ENCODE data around the gene SNRNP200. TPM values are rescaled to one million over a fixed set of nuclear protein-coding genes. Genes with fewer than 3 reads are reported as not detected.
"Not testable (repeated sequence)": the region's sequence is repeated elsewhere in the genome, so short reads cannot be mapped to it uniquely, and the experiment has no call there.

Gene SNRNP200
- total RNA-seq, 2 experiments from 2014 or later = 179 to 181 TPM

DNA sequence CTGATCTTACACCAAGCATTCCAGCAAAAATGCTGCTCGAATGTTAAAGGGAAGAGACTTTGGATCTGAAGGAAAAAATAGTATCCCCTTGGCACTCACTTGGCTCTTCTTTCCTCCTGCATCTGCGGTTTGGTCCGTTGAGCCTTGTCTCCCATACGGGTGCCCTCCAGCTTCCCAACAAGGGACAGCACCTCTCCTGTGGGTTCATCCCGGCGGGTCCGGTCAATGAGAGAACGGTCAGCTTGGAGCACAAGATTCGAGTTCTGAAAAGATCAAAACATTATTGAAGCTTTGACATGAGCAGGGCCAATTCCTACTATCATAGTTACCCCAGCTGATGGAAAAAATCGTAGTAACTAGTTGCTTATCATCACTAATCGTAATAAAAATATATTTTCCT is 740 bp downstream of the SNRNP200 start:
- peak overlapping the region; percentile 100 for H3K4me3 Mint-ChIP-seq
- peaks cover 41% of the 10 kb centered on the region for H3K36me3 Mint-ChIP-seq (ENCODE audit: low read depth)
- DNase-seq = no peak
- H3K9me3 Mint-ChIP-seq = no peaks in the 10 kb centered on the region
- peak overlapping the region; percentile 98 for H3K27ac Mint-ChIP-seq
- CTCF ChIA-PET = interaction anchor here (1.0 to 1.8 kb wide), 2 partner anchors 33 to 204 kb away, joined by 3 to 6 read pairs; no protein-coding TSS in a partner anchor
- H3K4me1 Mint-ChIP-seq (ENCODE audit: low read depth) = peaks cover 49% of the 10 kb centered on the region
- H3K27me3 Mint-ChIP-seq (ENCODE audit: low read depth) = no peaks in the 10 kb centered on the region
- intact Hi-C loops (cut with micrococcal nuclease) = loop anchor here (1.0 to 5.0 kb wide), 10 partner anchors 11 to 333 kb away; partner anchors contain the start of genes CIAO1, DUSP2, KANSL3 and NCAPH

DNA sequence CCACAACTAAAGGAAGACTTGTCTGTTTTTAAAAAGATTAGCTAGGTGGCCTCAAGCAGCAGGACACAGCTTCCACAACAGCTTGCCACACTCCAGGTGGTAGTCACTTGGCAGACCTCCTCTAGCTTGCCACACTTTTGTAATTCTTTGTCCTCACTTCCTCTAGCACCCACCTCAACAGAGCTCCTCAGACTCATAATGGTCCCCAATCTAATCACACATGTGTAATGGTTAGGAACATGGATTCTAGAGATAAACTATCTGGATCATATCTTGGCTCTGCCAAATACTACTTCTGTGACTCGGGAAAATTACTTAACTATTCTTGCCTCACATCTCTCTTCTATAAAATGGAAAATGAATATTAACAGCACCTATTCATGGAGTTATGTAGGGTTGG is 3.5 kb downstream of the SNRNP200 start:
- no peak for DNase-seq
- Mint-ChIP-seq H3K9me3 (no peaks in the 10 kb centered on the region), H3K27ac (peak overlapping the region; percentile 1), H3K27me3 (ENCODE audit: low read depth) (no peaks in the 10 kb centered on the region), H3K4me3 (no peak overlapping the region), H3K4me1 (ENCODE audit: low read depth) (peaks cover 49% of the 10 kb centered on the region), H3K36me3 (ENCODE audit: low read depth) (peaks cover 61% of the 10 kb centered on the region)
- intact Hi-C loops (cut with micrococcal nuclease) = no loop called here
- CTCF ChIA-PET = interaction anchor here (1.5 kb wide), 1 partner anchor 35 kb away, joined by 3 read pairs; no protein-coding TSS in a partner anchor

DNA sequence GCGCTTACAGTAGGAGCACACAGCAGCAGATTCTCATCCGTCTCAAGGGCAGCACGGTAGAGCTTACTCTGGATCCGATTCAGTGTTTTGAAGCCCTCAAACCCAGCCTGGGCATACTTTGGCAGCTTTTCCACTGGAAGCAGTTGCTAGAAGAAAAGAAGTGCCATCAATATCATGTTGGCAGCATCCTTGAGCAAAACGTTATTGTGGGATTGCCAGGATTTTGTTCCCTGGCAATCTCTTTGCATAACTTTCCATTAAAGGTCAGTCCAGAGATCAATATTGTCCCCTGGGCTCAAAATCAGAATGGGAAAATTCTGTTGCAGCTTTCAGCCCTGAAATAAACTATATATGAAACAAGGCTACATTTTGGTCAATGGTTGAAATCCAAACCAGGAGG is 8.4 kb downstream of the SNRNP200 start:
- H3K27me3 Mint-ChIP-seq (ENCODE audit: low read depth) = no peaks in the 10 kb centered on the region
- H3K4me3 Mint-ChIP-seq = no peak overlapping the region
- peaks cover 60% of the 10 kb centered on the region for H3K36me3 Mint-ChIP-seq (ENCODE audit: low read depth)
- H3K4me1 Mint-ChIP-seq (ENCODE audit: low read depth) = peaks cover 12% of the 10 kb centered on the region
- intact Hi-C loops (cut with micrococcal nuclease) = no loop called here
- CTCF ChIA-PET = interaction anchor here (1.1 kb wide), 1 partner anchor 123 kb away, joined by 3 read pairs; no protein-coding TSS in a partner anchor
- no peak for DNase-seq
- H3K9me3 Mint-ChIP-seq = no peaks in the 10 kb centered on the region
- H3K27ac Mint-ChIP-seq = no peak overlapping the region

DNA sequence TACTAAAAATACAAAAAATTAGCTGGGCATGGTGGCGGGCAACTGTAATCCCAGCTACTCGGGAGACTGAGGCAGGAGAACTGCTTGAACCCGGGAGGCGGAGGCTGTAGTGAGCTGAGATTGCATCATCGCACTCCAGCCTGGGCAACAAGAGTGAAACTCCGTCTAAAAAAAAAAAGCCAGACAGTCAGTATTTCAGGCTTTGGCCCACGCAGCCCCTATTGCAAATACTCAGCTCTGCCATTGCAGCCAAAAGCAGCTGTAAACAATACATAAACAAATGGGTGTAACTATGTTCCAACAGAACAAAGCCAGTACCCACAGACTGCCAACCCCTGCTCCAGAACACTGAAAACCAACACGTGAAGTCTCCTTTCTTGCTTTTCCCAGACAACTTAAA is 11.1 kb downstream of the SNRNP200 start:
- H3K4me3 Mint-ChIP-seq; H3K27ac Mint-ChIP-seq; H3K27me3 Mint-ChIP-seq (ENCODE audit: low read depth); H3K9me3 Mint-ChIP-seq; intact Hi-C loops (cut with micrococcal nuclease); CTCF ChIA-PET; DNase-seq; H3K4me1 Mint-ChIP-seq (ENCODE audit: low read depth): not testable (repeated sequence)
- H3K36me3 Mint-ChIP-seq (ENCODE audit: low read depth) = peaks cover 60% of the 10 kb centered on the region

DNA sequence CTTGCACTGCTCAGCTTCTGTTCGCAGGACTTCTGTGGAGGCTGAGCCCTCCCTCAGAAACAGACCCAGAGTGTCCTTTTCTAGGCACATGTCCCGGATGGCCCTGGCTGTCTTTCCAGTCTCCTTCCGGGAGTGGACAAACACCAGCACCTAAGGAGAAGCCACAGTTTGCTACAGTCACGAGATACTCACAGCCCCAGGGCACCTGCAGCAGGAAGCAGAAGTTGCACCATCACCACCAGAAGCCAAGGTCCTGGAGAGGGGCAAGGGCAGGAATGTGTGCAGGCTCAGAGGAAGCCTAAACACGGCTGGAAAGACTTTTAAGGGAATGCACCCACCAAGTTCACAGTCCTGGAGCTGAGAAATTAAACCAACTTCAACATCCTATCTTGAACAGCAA is 13.6 kb downstream of the SNRNP200 start:
- H3K9me3 Mint-ChIP-seq = no peaks in the 10 kb centered on the region
- no peaks in the 10 kb centered on the region for H3K4me1 Mint-ChIP-seq (ENCODE audit: low read depth)
- DNase-seq = no peak
- H3K36me3 Mint-ChIP-seq (ENCODE audit: low read depth) = peaks cover 60% of the 10 kb centered on the region
- intact Hi-C loops (cut with micrococcal nuclease) = no loop called here
- H3K4me3 Mint-ChIP-seq = no peak overlapping the region
- no peak overlapping the region for H3K27ac Mint-ChIP-seq
- H3K27me3 Mint-ChIP-seq (ENCODE audit: low read depth) = no peaks in the 10 kb centered on the region
- CTCF ChIA-PET = interaction anchor here (0.8 kb wide), 1 partner anchor 25 kb away, joined by 3 read pairs; no protein-coding TSS in a partner anchor

DNA sequence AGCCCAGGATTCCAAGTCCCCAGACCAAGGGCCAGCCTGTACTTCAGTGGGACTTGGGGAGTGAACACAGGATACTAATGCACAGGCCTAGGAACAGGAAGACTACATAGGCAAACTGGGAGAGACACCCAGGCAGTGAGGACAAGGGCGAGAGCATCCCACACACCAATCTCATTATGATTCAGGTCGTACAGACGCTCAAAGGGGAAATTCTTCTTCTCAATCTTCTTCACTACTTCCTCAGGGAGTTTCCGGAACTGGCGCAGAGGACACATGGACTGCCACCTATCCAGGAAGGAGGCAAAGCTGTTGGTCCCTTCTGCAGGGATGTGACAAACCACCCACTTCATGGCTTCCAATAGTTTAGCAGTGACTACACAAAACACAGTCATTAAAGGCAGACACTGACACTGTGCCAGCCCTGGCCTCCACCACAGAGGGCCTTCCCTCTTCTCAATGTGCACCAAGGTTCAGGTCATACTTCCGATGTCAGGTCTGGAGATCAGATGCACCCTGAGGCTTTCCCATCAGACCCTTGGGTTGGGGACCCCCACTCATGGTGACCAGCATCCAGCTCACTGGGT is 18.0 kb downstream of the SNRNP200 start:
- CTCF ChIA-PET = interaction anchor here (1.1 to 1.2 kb wide), 2 partner anchors 15 to 295 kb away, joined by 3 read pairs; no protein-coding TSS in a partner anchor

DNA sequence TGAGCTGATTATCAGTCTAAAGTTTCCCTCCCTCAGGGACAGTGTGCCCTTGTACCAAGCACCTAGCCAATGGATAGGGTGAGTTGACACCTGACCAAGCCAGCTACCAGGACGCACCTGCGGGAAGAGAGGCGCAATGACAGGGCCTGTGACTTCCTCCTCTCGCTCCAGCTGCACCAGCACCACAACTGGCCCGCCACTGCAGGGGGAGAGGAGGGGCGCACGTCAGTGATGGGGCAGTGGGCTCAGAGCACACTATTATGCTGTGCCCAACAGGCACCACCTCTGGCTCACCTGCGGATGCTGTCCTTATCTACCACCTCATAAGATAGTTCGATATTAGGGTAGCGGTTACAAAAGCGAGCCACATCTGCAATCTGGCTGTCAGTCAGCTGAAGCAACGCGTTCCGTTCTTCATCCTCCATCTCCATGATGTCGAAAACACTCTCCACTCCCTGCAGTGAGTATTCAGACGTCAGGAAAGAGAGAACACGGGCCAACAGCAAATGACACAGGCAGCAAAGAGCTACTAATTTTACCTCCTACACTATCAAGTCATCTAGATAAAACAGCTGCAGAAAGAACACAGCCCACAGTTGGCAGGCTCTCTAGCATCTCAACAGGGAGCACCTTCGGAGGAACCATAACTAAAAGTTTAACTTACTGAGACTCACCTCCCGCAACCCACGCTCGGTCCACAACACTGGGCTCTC is 28.4 kb downstream of the SNRNP200 start:
- Mint-ChIP-seq H3K27me3 (ENCODE audit: low read depth) (no peaks in the 10 kb centered on the region), H3K4me3 (no peak overlapping the region), H3K4me1 (ENCODE audit: low read depth) (no peaks in the 10 kb centered on the region), H3K36me3 (ENCODE audit: low read depth) (peaks cover 49% of the 10 kb centered on the region), H3K27ac (no peak overlapping the region), H3K9me3 (no peaks in the 10 kb centered on the region)
- DNase-seq = no peak
- CTCF ChIA-PET = interaction anchor here (1.0 to 1.1 kb wide), 2 partner anchors 9 to 203 kb away, joined by 3 to 4 read pairs; no protein-coding TSS in a partner anchor
- intact Hi-C loops (cut with micrococcal nuclease) = no loop called here

More for the DNA sequence above, 18.0 kb downstream of the SNRNP200 start:
- intact Hi-C loops (cut with micrococcal nuclease) = no loop called here
- H3K4me1 Mint-ChIP-seq (ENCODE audit: low read depth) = no peaks in the 10 kb centered on the region
- no peaks in the 10 kb centered on the region for H3K9me3 Mint-ChIP-seq
- H3K4me3 Mint-ChIP-seq = no peak overlapping the region
- no peaks in the 10 kb centered on the region for H3K27me3 Mint-ChIP-seq (ENCODE audit: low read depth)
- H3K27ac Mint-ChIP-seq = peak overlapping the region; percentile 22
- peaks cover 55% of the 10 kb centered on the region for H3K36me3 Mint-ChIP-seq (ENCODE audit: low read depth)
- no peak for DNase-seq

DNA sequence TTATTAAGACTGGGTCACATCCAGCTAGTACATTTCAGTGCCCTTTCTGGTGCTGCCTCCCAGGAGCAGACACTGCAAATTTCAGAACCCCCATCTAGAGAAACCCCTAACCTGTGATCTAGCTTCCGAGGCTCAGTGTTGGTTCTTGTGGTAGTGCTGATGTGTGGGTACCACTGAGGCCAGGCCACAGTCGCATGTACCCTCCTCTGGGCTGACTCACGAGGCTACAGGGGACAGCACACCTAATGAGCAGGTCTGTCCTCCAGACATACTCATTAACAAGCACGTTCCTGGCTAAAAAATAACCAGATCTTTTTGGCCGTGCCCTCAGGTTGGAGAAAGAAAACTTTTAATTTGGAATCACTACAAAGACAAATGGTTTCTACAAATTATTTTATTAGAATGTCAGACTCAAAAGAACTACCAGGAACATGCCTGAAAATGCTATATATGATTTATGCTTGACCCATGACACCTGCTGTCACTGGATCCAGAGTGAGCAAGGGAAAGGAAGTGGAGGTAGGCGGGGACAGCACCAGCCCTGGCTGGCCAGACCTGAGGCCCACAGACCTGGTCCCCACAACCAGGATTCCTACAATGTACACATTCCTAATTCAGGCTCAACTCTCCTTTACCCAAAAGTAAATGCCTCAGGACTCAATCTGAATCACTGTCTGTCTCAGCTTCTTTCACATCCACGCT is 30.8 kb downstream of the SNRNP200 start:
- peaks cover 42% of the 10 kb centered on the region for H3K36me3 Mint-ChIP-seq (ENCODE audit: low read depth)

DNA sequence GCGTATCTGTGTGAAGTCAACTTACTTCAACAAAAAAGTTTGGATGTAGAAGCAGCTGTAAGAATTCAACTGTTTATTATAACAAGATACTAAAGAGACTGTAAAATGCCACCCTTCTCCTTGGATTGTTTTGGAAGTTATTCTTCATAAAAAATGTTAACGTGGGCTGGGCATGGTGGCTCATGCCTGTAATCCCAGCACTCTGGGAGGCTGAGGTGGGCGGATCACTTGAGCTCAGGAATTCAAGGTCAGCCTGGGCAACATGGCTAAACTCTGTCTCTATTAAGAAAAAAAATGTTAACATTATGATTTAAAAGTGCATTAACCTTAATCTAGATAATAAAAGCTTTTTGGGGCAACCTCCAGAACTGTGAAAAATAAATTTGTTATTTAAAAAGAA is 31.6 kb downstream of the SNRNP200 start:
- DNase-seq = no peak
- Mint-ChIP-seq H3K4me1 (ENCODE audit: low read depth) (no peaks in the 10 kb centered on the region), H3K4me3 (no peak overlapping the region), H3K36me3 (ENCODE audit: low read depth) (peaks cover 37% of the 10 kb centered on the region), H3K27ac (no peak overlapping the region), H3K27me3 (ENCODE audit: low read depth) (no peaks in the 10 kb centered on the region), H3K9me3 (no peaks in the 10 kb centered on the region)
- intact Hi-C loops (cut with micrococcal nuclease) = no loop called here
- CTCF ChIA-PET = interaction anchor here (1.3 kb wide), 1 partner anchor 15 kb away, joined by 5 read pairs; no protein-coding TSS in a partner anchor

More for the DNA sequence above, 30.8 kb downstream of the SNRNP200 start:
- CTCF ChIA-PET = interaction anchor here (1.0 kb wide), 1 partner anchor 136 kb away, joined by 3 read pairs; the partner anchor contains the start of gene ASTL
- Mint-ChIP-seq H3K9me3 (no peaks in the 10 kb centered on the region), H3K27me3 (ENCODE audit: low read depth) (no peaks in the 10 kb centered on the region), H3K4me3 (no peak overlapping the region), H3K27ac (peak overlapping the region; percentile 66), H3K4me1 (ENCODE audit: low read depth) (no peaks in the 10 kb centered on the region)
- DNase-seq = no peak
- intact Hi-C loops (cut with micrococcal nuclease) = no loop called here

DNA sequence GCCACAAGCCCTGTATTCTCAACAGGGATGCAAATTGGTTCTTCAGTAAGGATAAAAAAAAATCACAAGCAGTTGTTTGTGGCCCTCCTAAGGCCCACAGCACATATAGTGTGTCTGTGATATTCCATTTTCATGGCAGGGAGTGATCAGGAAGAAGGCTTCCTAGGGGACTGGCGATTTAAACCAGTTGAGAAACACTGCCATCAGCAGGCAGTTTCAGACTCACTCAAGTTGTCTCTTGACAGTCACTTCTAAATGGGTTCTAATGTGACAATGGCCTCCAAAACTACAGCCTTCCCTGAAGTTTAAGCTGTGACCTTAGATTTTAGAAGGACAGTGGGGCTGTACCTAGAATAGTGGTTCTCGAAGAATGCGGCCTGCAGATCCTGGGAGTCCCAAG is 33.4 kb downstream of the SNRNP200 start:
- DNase-seq = no peak
- H3K4me1 Mint-ChIP-seq (ENCODE audit: low read depth) = peaks cover 12% of the 10 kb centered on the region
- no peak overlapping the region for H3K27ac Mint-ChIP-seq
- CTCF ChIA-PET = no interaction called here
- H3K36me3 Mint-ChIP-seq (ENCODE audit: low read depth) = peaks cover 31% of the 10 kb centered on the region
- H3K9me3 Mint-ChIP-seq = no peaks in the 10 kb centered on the region
- no peaks in the 10 kb centered on the region for H3K27me3 Mint-ChIP-seq (ENCODE audit: low read depth)
- intact Hi-C loops (cut with micrococcal nuclease) = no loop called here
- H3K4me3 Mint-ChIP-seq = no peak overlapping the region

DNA sequence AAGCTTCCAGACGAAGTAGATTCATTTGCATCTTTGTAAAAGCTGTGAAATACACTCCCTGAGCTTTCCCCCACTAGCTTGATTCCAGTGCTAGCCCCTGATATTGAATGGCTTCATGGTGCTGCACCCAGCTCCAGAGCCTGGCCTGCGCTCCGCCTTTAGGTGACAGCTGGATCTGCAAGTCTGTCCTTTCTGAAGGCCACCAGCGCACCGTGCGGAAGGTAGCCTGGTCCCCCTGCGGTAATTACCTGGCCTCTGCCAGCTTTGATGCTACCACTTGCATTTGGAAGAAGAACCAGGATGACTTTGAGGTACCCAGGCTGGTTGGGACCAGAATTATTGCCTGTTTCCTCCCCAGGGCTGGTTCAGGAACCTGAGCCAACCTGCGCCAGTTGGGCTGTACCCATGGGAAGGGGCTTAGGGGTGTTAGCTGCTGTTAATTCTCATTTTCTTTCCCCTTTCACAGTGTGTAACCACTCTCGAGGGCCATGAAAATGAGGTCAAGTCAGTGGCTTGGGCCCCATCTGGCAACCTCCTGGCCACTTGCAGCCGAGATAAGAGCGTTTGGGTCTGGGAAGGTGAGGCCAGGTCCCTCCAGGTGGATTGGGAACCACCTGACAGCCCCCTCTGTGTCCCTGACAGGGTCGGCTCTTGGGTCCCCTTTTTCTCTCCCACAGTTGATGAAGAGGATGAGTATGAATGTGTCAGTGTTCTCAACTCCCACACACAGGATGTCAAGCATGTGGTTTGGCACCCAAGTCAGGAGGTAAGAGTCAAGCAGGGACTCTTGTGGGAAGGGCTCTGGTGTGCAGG is 38.0 kb downstream of the SNRNP200 start:
- Mint-ChIP-seq H3K9me3 (no peaks in the 10 kb centered on the region), H3K4me1 (ENCODE audit: low read depth) (peaks cover 36% of the 10 kb centered on the region), H3K4me3 (peak overlapping the region; percentile 99), H3K36me3 (ENCODE audit: low read depth) (peaks cover 25% of the 10 kb centered on the region), H3K27ac (peak overlapping the region; percentile 86), H3K27me3 (ENCODE audit: low read depth) (no peaks in the 10 kb centered on the region)
- peak; percentile 74 for DNase-seq
- CTCF ChIA-PET = interaction anchor here (0.6 to 2.1 kb wide), 21 partner anchors 10 to 299 kb away, joined by 3 to 17 read pairs (median 3); partner anchors contain the start of gene STARD7
- intact Hi-C loops (cut with micrococcal nuclease) = loop anchor here (1.0 to 10.0 kb wide), 9 partner anchors 55 to 495 kb away; partner anchors contain the start of genes ANKRD36C, ARID5A, CNNM4 and NCAPH

All from activated naive CD4-positive, alpha-beta T cell treated with anti-CD3 and anti-CD28 coated beads for 36 hours (primary cell).